D341Med (cell line): ENCODE data around the gene TLE7.

Experiments used
- DNase-seq: peaks from one replicate; pipeline ENCODE4 v3.0.0; 2012; ENCODE audit warnings: low spot score

Gene TLE7

DNA sequence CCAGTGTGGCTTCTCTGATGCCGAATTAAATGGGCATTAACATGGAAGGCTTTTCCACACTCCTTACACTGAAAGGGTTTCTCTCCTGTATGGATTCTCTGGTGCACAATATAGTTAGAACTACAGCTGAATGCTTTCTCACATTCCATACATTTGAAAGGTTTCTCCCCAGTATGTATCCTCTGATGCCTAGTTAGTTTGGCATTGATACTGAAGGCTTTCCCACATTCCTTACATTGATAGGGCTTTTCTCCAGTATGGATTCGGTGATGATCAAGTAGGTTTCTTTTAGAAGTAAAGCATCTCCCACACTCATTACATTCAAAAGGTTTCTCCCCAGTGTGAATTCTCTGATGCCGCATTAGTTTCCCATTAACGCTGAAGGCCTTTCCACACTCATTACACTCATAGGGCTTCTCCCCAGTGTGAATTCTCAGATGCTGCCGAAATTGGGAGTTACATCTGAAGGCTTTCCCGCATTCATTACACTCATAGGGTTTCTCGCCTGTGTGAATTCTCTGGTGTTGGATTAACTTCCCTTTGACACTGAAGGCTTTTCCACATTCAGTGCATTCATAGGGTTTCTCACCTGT is 6.5 kb upstream of the TLE7 start:
- DNase-seq, result no peak

DNA sequence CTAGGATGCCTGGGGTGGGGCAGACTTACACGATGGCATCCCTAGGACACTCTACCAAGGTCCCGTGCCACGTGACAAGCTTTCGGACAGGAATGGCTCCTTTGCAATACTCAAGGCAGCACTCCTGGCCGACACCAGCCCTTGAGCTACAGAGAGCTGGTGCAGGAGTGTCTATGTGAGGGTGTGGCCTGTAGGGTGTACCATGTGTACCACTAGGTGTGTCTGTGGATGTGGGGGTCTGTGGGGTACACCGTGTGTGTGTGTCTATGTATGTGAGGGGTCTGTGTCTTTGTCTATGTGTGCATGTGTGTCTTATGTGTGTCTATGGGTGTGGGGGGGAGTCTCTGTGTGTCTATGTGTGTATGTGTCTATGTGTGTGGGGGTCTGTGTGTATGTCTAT is 1.9 kb upstream of the TLE7 start:
- DNase-seq, result no peak

DNA sequence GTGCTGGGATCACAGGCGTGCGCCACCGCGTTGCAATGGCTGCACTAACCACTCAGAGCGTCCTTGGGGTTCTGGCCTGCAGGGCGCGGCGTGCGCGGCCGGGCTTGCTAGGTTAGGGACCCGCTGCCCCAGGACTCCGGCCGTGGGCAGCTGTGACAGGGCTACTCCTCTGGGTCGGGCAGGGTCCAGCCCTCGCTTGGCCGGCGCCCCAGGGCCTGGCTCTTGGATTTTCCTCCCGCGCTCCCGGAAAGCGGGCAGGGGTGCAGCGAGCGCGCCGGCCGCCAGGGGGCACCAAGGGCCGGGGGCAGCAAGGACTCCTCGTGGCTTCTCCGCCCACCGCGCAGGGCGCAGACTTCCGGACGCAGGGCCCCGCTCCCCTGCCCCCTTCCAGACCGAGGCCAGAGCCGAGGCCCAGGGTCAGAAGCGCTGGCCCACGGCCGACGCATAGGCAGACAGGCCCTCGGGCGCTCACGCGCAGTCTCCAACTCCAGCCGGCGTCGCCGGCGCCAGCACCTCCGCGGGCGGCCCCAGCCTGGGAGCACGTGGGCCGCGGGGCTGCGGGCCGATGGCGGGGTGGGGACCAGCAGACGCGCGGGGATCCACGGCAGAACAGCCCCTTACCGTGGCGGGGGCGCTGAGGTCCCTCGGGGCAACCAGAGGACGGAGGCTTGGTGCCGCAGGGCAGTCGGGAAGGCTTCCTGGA is 355 bp downstream of the TLE7 start:
- no peak for DNase-seq

DNA sequence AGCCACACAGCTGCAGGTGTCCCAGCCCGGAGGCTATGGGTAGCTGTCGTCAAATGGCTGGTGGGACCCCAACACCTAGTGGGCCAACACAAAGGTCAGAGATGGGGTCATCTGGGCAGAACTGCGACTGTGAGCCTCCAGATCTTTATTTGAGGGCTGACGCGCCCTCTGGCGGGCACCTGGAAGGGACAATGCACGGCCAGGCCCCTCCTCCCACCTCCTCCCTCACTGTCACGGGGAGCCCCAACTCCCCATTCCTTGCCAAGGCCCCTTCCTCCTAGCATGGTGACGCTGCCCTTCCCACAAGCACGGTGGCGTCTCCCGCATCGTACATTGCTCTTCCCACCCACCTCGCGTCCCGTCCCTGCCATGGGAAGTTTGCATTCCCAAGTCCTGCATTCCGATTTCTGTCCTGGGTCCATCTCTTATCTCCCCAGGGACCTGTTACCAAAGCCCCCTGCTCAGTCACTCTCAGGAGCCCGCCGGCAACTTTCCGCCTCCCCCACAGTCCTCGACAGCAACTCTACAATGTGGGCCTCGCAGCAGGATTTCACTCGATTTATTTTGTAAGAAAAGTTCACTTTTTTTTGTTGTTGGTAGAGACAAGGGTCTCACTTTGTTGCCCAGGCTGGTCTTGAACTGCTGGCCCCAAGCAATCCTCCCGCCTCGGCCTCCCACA is 1.0 kb downstream of the TLE7 start:
- peak; percentile 47 for DNase-seq

DNA sequence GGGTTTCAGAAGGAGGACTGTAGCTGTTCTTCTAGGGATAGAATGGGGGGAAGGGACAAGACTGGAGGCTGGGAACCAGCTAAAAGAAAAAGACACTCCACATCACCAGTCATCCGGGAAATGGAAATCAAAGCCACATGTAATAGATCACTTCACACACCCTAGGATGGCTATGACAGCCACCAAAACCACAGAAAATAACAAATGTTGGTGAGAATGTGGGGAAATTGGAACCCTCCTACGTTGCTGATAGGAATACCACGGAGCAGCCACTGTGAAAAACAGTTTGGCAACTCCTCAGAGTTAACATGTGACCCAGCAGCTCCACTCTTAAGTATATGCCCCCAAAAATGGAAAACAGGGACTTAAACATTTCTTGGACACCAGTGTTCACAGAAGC is 2.3 kb downstream of the TLE7 start:
- no peak for DNase-seq

DNA sequence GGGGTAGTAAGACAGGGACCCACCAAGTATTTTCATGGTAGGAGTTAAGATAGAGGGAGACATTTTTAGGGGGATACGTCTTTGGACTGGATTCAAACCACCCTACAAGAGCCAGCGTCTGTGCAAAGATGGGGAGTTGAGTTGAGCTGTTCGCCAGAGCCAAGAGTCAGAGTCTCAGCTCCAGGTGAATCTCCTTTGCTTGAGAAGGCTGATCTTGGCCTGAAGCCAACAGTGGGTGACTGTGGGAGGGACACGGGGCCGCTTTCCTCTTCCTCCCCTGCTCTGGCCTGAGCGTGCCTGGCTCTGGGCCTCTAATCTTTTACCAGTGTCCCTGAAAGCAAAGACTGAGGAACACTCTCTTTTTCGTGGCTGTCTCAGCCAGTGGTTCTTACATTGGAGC is 5.4 kb downstream of the TLE7 start:
- no peak for DNase-seq

DNA sequence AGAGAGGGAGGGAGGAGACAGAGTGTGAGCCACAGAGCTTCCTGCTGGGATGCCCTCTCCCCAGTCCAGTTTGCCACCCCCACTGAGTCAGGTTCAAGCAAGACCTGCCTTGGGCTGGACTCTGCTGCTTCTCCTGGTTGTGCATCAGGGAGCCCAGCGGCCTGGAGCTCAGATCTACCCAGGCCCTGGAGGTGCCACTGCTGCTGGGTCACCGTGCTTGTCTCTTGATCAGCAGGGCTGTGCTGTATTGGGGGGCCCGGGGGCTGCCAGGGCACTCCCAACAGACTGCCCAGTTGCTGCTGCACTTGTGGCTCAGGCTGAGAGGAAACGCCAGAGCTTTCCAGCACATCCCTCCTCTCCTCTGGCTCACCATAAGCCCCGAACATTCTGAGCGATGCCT is 8.9 kb downstream of the TLE7 start:
- DNase-seq, result no peak

DNA sequence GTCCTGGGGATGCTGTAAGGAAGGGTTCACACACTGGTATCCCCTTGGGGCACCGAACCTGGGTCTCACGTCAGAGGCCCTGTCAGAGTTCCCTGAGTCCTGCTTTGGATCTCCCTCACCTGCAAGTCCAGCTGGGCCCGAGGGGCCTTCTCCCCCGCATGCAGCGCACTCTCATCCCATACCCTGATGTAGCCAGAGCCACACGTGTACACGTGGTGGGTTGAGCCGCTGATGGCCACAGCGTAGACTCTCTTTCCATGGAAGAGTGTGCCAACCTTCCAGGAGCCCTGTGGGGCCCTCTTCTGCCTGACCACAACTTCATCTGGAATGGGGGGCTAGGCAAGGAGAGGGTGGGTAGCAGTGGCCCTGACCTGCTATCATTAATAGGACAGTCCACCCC is 9.9 kb downstream of the TLE7 start:
- DNase-seq, result no peak

DNA sequence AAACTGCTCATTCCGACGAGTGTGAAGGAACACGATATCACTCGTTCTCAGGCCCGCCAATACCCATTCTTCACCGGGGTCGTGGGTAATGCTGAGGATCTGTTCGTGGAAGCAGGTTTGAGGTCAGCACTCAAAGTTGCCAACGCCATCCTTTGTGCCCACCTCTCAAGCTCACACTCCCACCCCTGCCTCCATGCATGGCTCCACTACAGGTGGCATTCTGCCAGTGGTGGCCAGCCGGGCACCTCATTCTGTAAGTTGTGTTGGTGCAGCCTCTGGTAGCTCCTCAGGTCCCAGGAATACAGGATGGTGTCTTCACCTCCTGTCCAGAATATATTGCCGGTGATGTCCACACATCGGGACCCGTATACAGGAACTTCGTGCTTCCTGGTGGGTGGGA is 10.7 kb downstream of the TLE7 start:
- DNase-seq, result no peak

DNA sequence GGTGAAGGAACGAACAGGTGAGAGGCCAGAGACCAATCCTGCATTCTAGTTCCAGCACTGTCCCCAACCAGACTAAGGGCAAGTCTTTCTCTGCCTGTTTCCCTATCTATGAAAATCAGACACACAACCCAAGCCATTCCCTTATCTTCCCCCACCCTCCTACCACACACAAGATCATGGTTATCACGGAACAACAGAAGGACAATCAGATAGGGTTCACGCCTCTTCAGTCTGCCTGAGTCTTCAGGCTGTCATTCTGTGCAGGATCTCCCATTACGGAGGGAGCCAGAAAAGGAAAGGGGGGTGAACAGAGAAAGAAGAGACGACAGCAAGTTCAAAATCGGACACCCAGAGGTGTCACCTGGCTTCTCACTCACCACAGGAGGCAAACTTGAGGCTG is 11.1 kb downstream of the TLE7 start:
- no peak for DNase-seq

DNA sequence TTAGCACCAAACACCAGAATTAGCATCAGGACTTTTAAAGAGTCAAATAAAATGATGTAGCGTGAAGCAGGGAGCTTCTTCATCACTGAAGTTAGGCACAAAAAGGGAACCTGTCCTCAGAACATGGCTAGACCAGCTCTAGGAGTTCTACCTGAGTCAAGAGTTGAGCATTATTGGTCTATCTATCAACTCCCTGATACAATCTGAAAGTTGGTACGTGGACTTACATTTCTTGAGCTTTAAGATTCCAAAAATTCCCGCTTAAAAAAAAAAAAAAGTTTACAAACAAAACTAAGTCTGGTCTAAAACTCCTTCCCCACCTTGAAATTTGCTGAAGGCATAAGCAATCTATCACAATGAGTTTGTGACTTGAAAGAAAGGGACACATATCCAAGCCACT is 12.3 kb downstream of the TLE7 start:
- no peak for DNase-seq

DNA sequence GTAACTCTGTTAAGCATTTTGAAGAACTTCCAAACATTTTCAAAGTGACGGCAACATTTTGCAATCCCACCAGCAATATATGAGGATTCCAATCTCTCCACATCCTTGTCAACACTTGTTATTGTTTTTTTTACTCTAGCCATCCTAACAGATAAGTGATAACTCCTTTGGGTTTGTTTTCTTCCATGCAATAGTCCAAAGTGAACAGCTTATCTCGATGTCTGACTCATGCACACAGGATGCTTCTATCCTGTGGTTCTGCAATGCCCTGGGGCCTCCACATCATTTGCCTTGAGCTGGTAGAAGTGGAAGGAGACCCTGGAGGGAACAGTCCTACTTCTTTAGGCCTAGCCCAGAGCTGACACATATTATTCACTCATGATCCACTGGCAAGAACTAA is 13.0 kb downstream of the TLE7 start:
- no peak for DNase-seq

DNA sequence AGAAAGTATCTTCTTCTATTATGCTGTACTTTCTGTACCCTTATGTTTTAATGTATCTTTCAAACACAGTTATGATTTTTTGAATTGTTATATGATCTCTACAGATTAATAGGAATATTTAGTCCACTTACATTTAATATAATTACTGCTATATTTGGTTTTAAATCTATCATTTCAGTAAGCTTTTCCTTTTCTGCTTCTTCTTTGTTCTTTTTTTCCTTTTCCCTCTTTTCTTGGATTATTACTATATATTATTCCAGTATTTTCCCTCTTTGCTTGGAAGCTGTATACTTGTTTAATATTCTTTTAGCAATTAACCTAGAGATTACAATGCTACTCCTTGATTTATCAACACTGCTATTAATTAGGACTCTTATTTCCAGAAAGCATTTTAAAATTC is 13.5 kb downstream of the TLE7 start:
- DNase-seq, result no peak

DNA sequence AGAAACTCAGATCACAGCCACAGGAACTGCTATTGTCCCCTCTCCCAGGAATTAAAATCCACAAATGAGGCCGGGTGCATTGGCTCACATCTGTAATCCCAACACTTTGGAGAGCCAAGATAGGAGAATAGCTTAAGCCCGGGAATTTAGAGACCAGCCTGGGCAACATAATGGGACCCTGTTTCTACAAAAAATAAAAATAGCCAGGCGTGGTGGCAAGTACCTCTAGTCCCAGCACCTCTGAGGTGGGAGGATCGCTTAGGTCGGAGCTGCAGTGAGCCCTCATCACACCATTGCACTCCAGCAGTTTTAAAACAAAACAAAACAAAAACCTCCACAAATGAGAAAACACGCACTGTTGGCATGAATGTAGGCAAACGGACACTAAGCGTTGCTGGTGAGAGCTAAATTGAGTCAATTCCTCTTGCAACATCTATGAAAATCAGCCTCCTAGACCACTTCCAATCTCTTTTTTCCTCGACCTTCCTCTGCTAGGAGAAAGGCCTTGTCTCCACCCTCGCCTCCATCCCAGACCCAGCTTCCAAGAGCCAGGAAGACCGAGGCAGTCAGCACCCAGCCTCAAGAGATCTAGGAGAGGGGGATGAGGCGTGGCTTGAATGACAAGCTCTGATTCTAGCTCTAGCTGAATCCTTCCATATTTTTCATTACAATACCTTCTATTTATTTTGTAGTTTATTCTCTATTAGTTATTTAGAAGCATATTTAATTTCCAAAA is 14.8 kb downstream of the TLE7 start:
- DNase-seq, result no peak

DNA sequence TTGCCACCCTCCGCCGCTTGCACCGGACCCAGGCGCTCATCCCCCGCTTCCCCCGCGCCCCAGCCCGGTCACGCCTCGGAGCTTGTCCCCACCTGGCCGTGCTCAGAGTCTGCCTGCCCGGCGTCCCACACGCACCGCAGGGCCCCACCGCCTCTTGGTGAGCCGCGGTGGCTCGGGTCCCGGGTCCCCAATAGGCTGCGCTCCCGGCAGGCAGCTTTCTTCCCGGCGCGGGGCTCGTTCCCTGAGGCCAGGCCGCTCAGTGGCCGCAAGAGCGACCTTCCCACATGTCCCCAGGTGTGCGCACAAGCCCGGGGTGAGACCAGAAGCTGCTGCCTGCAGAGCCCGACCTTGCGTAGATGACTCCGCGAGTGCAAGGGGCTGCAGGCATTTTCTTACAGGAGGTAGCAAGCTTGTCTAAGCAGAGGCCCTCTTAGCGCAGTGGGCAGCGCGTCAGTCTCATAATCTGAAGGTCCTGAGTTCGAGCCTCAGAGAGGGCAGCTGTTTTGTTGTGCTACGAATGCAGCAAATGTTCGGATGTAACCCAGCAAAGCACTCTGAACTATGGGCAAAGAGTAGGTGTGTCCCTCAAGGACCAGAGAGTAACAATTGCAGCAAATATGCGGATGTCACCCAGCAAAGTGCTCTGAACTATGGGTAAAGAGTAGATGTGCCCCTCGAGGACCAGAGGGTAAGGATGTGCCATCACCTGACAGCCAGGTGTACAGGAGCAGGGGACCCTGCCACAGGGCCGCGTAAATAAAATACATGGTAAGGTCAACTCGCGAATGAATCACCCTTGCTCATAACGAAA is 15.6 kb downstream of the TLE7 start:
- peak; percentile 67 for DNase-seq

DNA sequence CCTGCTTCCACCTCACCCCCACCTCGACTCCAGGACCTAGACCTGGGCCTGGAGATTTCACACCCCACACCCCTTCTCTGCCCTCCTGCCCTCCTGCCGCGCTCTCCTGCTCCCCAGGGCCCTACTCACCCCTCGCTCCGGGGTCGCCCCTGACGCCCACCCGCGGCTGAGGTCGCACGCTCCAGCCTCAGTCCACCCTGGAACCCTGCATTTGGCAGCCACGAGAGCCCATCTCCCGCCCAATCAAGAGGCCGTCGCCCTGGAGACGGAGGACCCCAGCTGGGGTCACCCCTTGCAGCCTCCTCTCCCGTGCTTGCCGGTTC is 16.1 kb downstream of the TLE7 start:
- no peak for DNase-seq

DNA sequence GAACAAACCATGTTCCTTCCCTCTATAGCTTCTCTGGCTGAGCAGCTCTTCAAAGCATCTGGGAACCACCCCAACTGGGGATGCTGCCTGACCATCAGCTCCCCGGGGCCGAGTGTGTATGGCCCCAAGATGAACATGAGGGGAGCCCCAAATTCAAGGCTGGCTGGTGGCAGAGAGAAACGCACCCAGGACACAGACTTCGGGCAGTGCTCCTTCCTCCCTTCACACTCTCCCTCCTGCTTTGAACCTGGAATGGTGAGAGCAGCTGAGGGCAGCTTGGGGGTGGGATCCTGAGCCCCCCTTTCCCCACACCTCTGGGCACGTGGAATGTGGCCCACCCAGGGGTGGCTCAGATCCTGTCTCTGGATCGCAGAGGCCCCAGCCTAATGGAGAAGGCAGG is 17.2 kb downstream of the TLE7 start:
- DNase-seq, result no peak

DNA sequence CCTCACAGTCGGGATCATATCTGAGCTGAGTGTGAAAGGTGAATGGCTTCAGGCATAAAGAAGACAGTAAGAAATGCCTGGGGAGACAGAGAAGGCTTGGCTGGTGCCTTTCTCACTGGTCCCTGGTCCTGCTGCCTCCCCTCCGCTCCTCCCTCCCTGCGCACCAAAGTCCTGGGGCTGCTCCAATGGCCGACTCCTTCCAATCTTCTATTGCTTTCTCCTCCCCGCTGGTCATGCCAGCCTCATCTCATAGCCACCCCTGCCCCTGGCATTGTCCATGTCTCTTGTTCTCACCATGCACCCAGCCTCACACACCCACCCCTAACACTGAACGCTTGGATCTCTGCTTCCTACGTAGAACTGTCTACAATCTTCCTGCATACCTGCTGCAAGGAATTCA is 18.0 kb downstream of the TLE7 start:
- no peak for DNase-seq

DNA sequence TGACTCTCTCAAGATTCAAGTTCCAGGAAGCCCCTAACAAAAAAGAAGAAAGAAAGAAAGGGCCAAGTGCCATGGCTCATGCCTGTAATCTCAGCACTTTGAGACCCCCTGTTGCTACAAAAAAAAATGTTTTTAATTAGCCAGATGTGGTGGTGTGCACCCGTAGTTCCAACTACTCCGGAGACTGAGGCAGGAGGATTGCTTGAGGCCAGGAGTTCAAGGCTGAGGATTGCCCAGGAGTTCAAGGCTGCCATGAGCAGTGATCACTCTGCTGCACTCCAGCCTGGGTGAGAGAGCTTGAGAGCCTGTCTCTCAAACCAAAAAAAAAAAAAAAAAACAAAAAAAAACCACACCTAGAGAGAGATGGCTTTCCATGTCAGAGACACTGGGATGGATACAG is 18.8 kb downstream of the TLE7 start:
- no peak for DNase-seq

DNA sequence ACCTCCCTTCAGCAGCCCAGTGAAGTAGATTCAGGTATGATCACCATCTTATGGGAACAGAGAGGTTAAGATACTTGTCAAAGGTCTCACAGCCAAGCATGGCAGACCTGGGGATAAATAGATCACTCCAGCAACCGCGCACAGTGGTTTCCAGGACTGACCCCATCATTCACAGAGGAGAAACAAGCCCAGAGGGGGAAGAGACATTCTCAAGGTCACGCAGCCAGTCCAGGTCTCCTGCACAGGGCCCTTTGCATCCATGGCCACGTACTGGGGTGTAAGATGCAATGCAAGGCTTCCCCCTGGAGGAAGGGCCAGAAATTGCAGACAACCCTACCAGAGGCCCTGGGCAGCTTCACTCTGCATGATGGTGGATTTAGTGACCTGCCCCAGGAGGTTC is 19.9 kb downstream of the TLE7 start:
- peak; percentile 64 for DNase-seq

DNA sequence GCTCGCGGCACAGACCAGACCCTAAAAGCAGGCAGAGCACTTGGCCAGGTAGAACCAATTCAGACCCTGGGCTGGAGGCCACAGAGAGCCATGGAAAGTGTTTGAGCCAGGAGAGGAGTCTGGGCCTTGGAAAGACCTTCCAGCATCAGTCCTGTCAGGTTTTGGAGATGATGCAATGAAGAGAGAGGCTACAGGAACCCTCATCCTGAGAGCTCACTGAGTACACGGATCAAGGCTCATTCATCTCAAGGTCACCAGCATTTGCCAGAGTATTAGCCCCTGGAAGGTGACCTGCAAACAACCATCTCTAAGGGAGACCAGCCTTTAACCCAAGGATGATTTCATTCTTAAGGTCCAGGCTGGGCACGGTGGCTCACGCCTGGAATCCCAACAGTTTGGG is 27.8 kb downstream of the TLE7 start:
- no peak for DNase-seq

DNA sequence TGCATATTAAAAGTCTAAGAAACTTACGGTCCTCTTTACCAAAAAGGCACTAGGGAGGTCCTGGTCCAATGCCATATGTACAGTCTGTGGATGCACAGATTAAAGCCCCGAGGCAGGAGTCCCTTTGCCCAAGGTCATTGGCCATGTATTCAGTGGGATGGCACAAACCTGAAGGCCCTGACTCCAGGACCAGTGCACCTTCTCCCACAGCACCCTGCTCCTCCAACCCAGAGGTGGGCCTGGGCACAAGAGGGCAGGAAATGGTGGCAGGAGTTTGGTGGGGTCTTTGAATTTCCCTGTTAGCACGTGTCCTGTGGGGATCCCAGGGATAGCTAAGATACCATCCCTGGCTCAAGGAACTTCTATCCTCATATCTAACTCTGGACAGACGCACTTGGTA is 28.5 kb downstream of the TLE7 start:
- no peak for DNase-seq
